Measurements from ENCODE around the gene CAPN15. TPM values are rescaled to one million over a fixed set of nuclear protein-coding genes. Genes with fewer than 3 reads are reported as not detected.

The CAPN15 gene
- 30.2 to 84.8 TPM (median 76.9 TPM) in 5 replicates for total RNA-seq (2022; extraction: Qiagen RNA extraction; ENCODE audit: low read depth)

DNA sequence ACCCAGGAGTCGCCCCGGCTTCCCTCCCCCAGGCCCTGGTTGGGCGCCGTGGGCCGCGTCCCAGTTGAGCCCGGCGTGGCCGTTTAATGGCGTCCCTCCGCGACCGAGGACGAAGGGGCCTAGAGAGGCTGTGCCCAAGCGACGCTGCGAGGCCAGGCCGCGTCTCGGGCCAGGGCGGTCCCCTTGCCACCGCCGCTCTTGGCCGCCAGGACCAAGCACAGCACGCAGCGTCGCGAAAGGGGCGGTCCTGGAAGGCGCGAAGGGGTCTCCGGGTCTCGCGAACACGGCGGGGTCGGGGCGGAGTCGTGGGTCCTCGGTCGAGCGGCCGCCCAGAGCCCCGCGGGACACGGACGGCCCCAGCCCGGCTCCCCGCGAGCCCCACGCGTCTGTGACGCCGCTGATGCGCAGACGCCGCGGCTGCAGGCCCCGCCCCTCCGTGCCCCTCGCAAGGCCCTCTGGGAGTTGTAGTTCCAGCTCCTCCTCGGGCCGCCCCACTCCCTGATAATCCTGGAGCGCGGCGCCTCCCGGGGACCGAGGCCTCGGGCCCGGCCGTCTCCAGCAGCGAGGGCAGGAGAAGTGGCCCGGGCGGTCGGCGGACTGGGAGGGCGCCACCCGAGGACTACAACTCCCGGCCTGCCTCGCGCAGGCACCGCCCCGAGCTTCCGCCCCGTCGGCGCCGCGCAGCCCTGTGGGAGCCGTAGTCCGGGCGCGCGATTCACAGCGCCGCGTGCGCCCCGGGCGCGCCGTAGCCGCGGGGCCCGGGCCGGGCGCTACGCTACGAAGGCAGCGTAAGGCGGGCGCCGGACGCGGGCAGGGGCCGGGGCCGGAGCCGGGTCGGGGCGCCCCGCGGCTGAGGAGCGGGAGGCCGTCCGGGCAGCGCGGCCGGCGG, at the start of gene CAPN15:
CAPN15 (plus strand) TSS at position 698 of the 889 bp plus-strand sequence. CDS start 19,127 bp downstream, outside the sequence.

DNA sequence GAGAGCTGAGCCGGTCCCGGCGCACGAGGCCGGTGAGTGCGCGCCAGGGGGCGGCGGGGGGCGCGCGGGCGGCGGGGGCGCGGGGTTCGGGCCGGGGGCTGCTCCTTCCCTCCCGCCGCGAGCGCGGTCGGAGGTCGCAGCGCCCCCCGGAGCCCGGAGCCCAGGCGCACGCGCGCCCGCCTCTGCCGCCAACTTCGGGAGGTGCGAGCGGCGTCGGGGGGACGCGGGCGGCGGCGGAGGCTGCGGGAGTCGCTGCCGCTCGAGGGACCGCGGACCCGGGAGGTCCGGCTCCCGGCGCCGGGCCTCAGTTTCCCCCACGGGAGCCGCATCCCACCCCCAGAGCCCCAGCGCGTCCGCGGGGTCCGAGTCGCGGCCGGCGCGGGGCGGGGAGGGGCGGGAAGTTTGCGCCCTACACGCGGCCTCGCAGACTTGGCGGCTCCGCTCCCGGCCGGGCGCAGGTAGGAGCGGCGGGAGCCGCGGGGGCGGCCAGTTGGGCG, 32.7 kb downstream of the CAPN15 start, which contains the start of gene PRR35:
PRR35 (plus strand) TSS at position 191 of the 497 bp plus-strand sequence. CDS start 2,901 bp downstream, outside the sequence.

DNA sequence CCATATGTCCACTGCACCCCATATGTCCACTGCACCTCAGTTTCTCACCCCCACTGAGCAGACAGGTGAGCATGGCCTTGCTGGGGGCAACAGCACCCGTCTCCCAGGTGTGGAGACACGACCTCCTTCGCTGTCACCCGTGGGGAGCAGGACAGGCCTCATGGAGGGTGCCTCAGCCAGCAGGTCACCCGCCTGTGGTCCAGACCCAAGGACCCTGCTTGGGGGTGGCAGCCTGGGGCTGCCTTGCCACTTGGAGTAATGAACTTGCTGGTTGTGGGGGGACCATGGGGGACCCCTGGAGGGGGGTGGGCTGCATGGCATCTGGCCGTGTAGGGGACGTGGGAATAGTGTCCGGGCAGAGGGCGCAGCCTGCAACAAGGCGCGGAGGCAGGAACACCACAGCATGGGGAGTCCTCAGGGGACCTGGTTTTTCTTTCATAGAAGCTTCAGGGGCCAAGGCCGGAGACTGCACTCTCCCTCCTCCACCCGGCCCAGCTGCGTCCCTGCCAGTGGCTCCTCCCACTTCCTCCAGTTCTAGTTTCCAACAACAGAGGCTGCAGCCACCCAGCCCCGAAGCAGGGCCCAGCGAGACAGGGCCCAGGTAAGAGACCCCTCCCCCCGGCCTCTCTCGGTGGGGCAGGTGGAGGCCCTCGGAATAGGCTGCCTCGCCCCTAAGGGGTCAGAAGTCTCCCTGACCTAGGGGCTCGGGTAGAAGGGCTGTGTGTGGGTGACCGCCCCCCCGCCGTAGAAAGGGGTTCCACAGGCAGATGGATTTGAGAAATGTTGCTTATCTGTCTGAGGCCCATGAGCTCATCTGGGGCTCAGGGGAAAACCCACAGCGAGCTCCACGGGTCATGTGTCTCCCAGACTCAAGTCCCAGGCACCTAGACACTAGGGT, 39.2 kb downstream of the CAPN15 start, which contains the start of gene NHLRC4:
NHLRC4 (plus strand) TSS at position 531 of the 898 bp plus-strand sequence. CDS start 1,043 bp downstream, outside the sequence.

DNA sequence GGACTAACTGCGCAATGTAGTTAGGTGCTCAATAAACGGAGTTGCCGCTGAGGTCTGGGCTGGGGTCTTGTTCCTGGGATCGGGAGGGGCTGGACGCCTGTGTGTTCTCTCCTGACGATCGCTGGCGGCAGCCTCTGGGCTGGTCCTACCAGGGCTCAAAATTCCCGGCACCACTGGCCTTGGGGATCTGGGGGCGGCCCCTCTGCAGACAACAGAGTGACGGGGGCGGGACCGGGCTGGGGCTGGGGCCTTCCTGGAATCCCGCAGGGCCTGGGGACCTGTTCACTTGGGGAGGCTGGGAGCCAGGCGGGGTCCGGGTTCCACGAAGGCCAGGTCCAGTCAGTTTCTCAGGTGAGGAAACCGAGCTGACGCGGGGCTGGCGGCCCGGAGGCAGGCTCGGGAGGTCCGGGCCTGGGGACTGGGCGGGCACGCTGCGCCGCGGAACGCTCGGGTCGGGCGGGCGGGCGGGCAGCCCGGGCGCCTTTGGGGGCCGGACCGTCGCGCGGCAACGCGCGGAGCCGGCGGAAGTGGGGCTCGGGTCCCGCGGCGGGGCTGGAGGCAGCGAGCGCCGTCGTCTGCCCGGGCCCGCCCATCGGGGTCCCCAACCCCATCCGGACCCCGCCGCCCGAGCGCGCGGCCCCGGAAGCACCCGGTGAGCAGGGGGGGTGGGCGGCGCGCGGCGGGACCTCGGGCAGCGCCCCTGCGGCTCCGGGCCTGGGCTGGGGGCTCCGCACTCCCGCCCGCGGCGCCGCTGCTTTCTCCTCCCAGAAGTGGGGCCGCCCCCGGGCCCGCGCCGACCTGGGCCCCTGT, 42.1 kb downstream of the CAPN15 start, which contains the start of gene PIGQ:
PIGQ (plus strand) TSS at position 524 of the 810 bp plus-strand sequence. CDS start 4,107 bp downstream, outside the sequence.

DNA sequence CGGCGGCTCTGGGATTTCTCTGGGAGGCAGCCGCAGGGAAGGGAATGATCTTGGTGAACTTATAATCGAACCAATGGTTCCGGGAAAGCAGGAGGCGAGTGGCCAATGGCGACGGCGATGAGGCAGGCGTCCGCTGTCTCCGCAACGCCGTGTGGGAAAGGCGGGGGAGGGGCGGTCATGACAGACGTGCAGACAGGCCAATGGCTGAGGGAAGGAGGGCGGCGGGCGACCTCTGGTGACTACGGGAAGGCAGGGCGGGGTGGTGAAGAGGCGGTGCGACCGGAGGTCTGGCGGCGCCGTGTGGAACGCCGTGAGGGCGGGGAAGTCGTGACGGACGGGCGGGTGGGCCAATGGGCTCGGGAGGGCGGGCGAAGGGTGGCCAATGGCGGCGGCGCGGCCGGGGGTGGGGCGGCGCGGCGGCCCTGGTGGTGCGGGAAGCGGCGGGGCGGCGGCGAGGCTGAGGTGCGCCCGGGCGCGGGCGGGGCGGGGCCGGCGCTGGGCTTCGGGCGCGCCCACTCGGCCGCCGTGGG, 62.2 kb downstream of the CAPN15 start, which contains the start of gene RAB40C:
RAB40C (plus strand) TSS at position 409 of the 530 bp plus-strand sequence. CDS start 226 bp downstream, outside the sequence.

Other genes with a start within 250 kb of the CAPN15 start
- 1.2 to 3.4 TPM (median 2.8 TPM) in 5 replicates for gene ARHGDIG, start 247.1 kb upstream of the CAPN15 start, total RNA-seq (2022; extraction: Qiagen RNA extraction; ENCODE audit: low read depth)
- gene PDIA2, start 244.5 kb upstream of the CAPN15 start, total RNA-seq (2022; extraction: Qiagen RNA extraction; ENCODE audit: low read depth): 0.20 to 0.84 TPM (median 0.73 TPM) in 5 replicates
- gene AXIN1, start 175.0 kb upstream of the CAPN15 start, total RNA-seq (2022; extraction: Qiagen RNA extraction; ENCODE audit: low read depth): 19.5 to 37.6 TPM (median 34.7 TPM) in 5 replicates
- gene MRPL28, start 157.2 kb upstream of the CAPN15 start, total RNA-seq (2022; extraction: Qiagen RNA extraction; ENCODE audit: low read depth): 113 to 136 TPM (median 126 TPM) in 5 replicates
- 20.4 to 41.0 TPM (median 36.6 TPM) in 5 replicates for gene PGAP6, start 145.7 kb upstream of the CAPN15 start, total RNA-seq (2022; extraction: Qiagen RNA extraction; ENCODE audit: low read depth)
- 232 to 478 TPM (median 441 TPM) in 5 replicates for gene NME4, start 130.5 kb upstream of the CAPN15 start, total RNA-seq (2022; extraction: Qiagen RNA extraction; ENCODE audit: low read depth)
- 18.5 to 31.1 TPM (median 25.8 TPM) in 5 replicates for gene DECR2, start 125.8 kb upstream of the CAPN15 start, total RNA-seq (2022; extraction: Qiagen RNA extraction; ENCODE audit: low read depth)
- gene RAB11FIP3, start 102.1 kb upstream of the CAPN15 start, total RNA-seq (2022; extraction: Qiagen RNA extraction; ENCODE audit: low read depth): 15.0 to 26.7 TPM (median 23.0 TPM) in 5 replicates
- 0.11 to 0.20 TPM (median 0.13 TPM) in 4 of 5 replicates, not detected in the other for gene PRR35, start 32.7 kb downstream of the CAPN15 start, total RNA-seq (2022; extraction: Qiagen RNA extraction; ENCODE audit: low read depth)
- 0.14 to 0.32 TPM (median 0.19 TPM) in 5 replicates for gene NHLRC4, start 39.3 kb downstream of the CAPN15 start, total RNA-seq (2022; extraction: Qiagen RNA extraction; ENCODE audit: low read depth)
- gene PIGQ, start 42.3 kb downstream of the CAPN15 start, total RNA-seq (2022; extraction: Qiagen RNA extraction; ENCODE audit: low read depth): 18.4 to 44.1 TPM (median 36.7 TPM) in 5 replicates
- gene RAB40C, start 62.4 kb downstream of the CAPN15 start, total RNA-seq (2022; extraction: Qiagen RNA extraction; ENCODE audit: low read depth): 9.9 to 20.9 TPM (median 20.2 TPM) in 5 replicates
- gene WFIKKN1, start 103.3 kb downstream of the CAPN15 start, total RNA-seq (2022; extraction: Qiagen RNA extraction; ENCODE audit: low read depth): 0.18 to 0.26 TPM (median 0.22 TPM) in 4 of 5 replicates, not detected in the other
- gene METTL26, start 108.6 kb downstream of the CAPN15 start, total RNA-seq (2022; extraction: Qiagen RNA extraction; ENCODE audit: low read depth): 71.6 to 145 TPM (median 132 TPM) in 5 replicates
- gene MCRIP2, start 114.1 kb downstream of the CAPN15 start, total RNA-seq (2022; extraction: Qiagen RNA extraction; ENCODE audit: low read depth): 17.9 to 45.8 TPM (median 40.4 TPM) in 5 replicates
- gene WDR90, start 121.7 kb downstream of the CAPN15 start, total RNA-seq (2022; extraction: Qiagen RNA extraction; ENCODE audit: low read depth): 13.9 to 34.9 TPM (median 26.8 TPM) in 5 replicates
- gene RHOT2, start 140.4 kb downstream of the CAPN15 start, total RNA-seq (2022; extraction: Qiagen RNA extraction; ENCODE audit: low read depth): 44.9 to 111 TPM (median 98.0 TPM) in 5 replicates
- 0.34 to 1.8 TPM (median 1.4 TPM) in 5 replicates for gene RHBDL1, start 148.0 kb downstream of the CAPN15 start, total RNA-seq (2022; extraction: Qiagen RNA extraction; ENCODE audit: low read depth)
- gene STUB1, start 152.7 kb downstream of the CAPN15 start, total RNA-seq (2022; extraction: Qiagen RNA extraction; ENCODE audit: low read depth): 82.6 to 135 TPM (median 106 TPM) in 5 replicates
- gene JMJD8, start 156.6 kb downstream of the CAPN15 start, total RNA-seq (2022; extraction: Qiagen RNA extraction; ENCODE audit: low read depth): 55.5 to 80.8 TPM (median 78.9 TPM) in 5 replicates
- gene WDR24, start 162.7 kb downstream of the CAPN15 start, total RNA-seq (2022; extraction: Qiagen RNA extraction; ENCODE audit: low read depth): 2.9 to 7.7 TPM (median 6.7 TPM) in 5 replicates
- 3.5 to 8.1 TPM (median 7.5 TPM) in 5 replicates for gene FBXL16, start 178.1 kb downstream of the CAPN15 start, total RNA-seq (2022; extraction: Qiagen RNA extraction; ENCODE audit: low read depth)
- 66.1 to 229 TPM (median 200 TPM) in 5 replicates for gene METRN, start 187.4 kb downstream of the CAPN15 start, total RNA-seq (2022; extraction: Qiagen RNA extraction; ENCODE audit: low read depth)
- gene ANTKMT, start 193.4 kb downstream of the CAPN15 start, total RNA-seq (2022; extraction: Qiagen RNA extraction; ENCODE audit: low read depth): 25.7 to 66.6 TPM (median 52.1 TPM) in 5 replicates
- gene CCDC78, start 198.7 kb downstream of the CAPN15 start, total RNA-seq (2022; extraction: Qiagen RNA extraction; ENCODE audit: low read depth): 4.1 to 7.1 TPM (median 6.2 TPM) in 5 replicates
- 14.3 to 23.8 TPM (median 18.4 TPM) in 5 replicates for gene HAGHL, start 199.4 kb downstream of the CAPN15 start, total RNA-seq (2022; extraction: Qiagen RNA extraction; ENCODE audit: low read depth)
- 16.4 to 29.7 TPM (median 25.3 TPM) in 5 replicates for gene CIAO3, start 213.3 kb downstream of the CAPN15 start, total RNA-seq (2022; extraction: Qiagen RNA extraction; ENCODE audit: low read depth)
- gene MSLN, start 233.0 kb downstream of the CAPN15 start, total RNA-seq (2022; extraction: Qiagen RNA extraction; ENCODE audit: low read depth): 2.4 to 4.2 TPM (median 3.2 TPM) in 5 replicates